Smooth muscle cell (in vitro differentiated cells): ENCODE measurements around the gene SDK1. TPM values are rescaled to one million over a fixed set of nuclear protein-coding genes. Genes with fewer than 3 reads are reported as not detected.
A peak's percentile ranks its signal among the peaks of the same experiment; 100 is the strongest.

Experiments used
- DNase-seq: peaks from one replicate; lab custom pipeline; 2025; ENCODE audit not compliant: unreplicated experiment; lab: John Stamatoyannopoulos, UW
- H2AFZ ChIP-seq: fragments of 200-600 bp; sonication (generic); 2 replicates; pipeline ENCODE4 v1.6.0; 2016; ENCODE audit warnings: antibody characterized with exemption, low read depth, mild to moderate bottlenecking
- H3F3A ChIP-seq: fragments of 200-600 bp; sonication (generic); 2 replicates; pipeline ENCODE4 v1.6.0; 2017; ENCODE audit warnings: antibody characterized with exemption, low read depth
- H3K27ac ChIP-seq: fragments of 200-600 bp; sonication (generic); 2 replicates; pipeline ENCODE4 v1.5.1; 2016; ENCODE audit warnings: low read depth, mild to moderate bottlenecking
- H3K27me3 ChIP-seq: fragments of 200-600 bp; sonication (generic); 2 replicates; pipeline ENCODE4 v1.6.1; 2016; ENCODE audit warnings: low read depth, mild to moderate bottlenecking
- H3K36me3 ChIP-seq: fragments of 200-600 bp; sonication (generic); 2 replicates; pipeline ENCODE4 v1.5.1; 2016; ENCODE audit warnings: low read depth
- H3K4me1 ChIP-seq: fragments of 200-600 bp; sonication (generic); 2 replicates; pipeline ENCODE4 v1.5.1; 2016; ENCODE audit warnings: low read depth
- H3K4me2 ChIP-seq: fragments of 200-600 bp; sonication (generic); 2 replicates; pipeline ENCODE4 v1.6.0; 2016; ENCODE audit warnings: mild to moderate bottlenecking
- H3K4me3 ChIP-seq: fragments of 200-600 bp; sonication (generic); 2 replicates; pipeline ENCODE4 v1.5.1; 2016; ENCODE audit warnings: mild to moderate bottlenecking
- H3K79me2 ChIP-seq: fragments of 200-600 bp; sonication (generic); 2 replicates; pipeline ENCODE4 v1.6.0; 2016; ENCODE audit warnings: low read depth, mild to moderate bottlenecking
- H3K9ac ChIP-seq: fragments of 200-600 bp; sonication (generic); 2 replicates; pipeline ENCODE4 v1.6.0; 2016; ENCODE audit warnings: low read depth
- H3K9me3 ChIP-seq: fragments of 200-600 bp; sonication (generic); replicated peaks from 2 replicates; pipeline ENCODE4 v1.5.1; 2016; ENCODE audit warnings: low read depth
- H4K20me1 ChIP-seq: fragments of 200-600 bp; sonication (generic); 2 replicates; pipeline ENCODE4 v1.6.0; 2016; ENCODE audit warnings: low read depth
- CTCF ChIP-seq: fragments of 200-600 bp; sonication (generic); IDR thresholded peaks from 2 replicates; pipeline ENCODE4 v1.5.1; 2017; ENCODE audit warnings: borderline replicate concordance, mild to moderate bottlenecking, antibody characterized with exemption; ENCODE audit not compliant: insufficient read depth, poor library complexity, severe bottlenecking
- WGBS: methylation state at CpG from one replicate; pipeline ENCODE4 v1.1.7; 2016; ENCODE audit warnings: low lambda C conversion rate; 5-methylcytosine and 5-hydroxymethylcytosine counted together
- polyA plus RNA-seq: library from polyadenylated mRNA; unstranded; fragments of >200 nt; fragmentation: Nextera tagmentation; extraction: Ambion mirVana; gene quantifications from 2 replicates; pipeline ENCODE4 v1.2.1, GENCODE V29; 2016
- total RNA-seq: library from RNA; depleted of rRNA; stranded (reverse); fragments of >200 nt; gene quantifications from 2 replicates; pipeline ENCODE4 v1.2.3, GENCODE V29; 2014

The SDK1 gene
- total and polyA plus RNA-seq, 2 experiments from 2014 or later, result 1.1 to 2.5 TPM

- WGBS, result 95% methylated on average over 7 of the region's 7 CpGs
- H3K4me1 ChIP-seq, result no peaks in the 10 kb centered on the region
- TF ChIP-seq CTCF, result no peak
Measured at GRCh38 chr7:3655635-3656034, 354.6 kb downstream of the SDK1 start.

GRCh38 chr7:3657206-3657605 is 356.2 kb downstream of the SDK1 start:
- no peaks in the 10 kb centered on the region for H3K4me1 ChIP-seq
- 69% methylated on average over 6 of the region's 6 CpGs for WGBS
- no peaks in the 10 kb centered on the region for H3K79me2 ChIP-seq
- H3K36me3 ChIP-seq, result no peaks in the 10 kb centered on the region
- DNase-seq, result no peak
- no peaks in the 10 kb centered on the region for H4K20me1 ChIP-seq
- H3K9ac ChIP-seq, result no peak overlapping the region
- H3K27me3 ChIP-seq, result no peaks in the 10 kb centered on the region
- no peak overlapping the region for H3K4me2 ChIP-seq
- TF ChIP-seq CTCF, result no peak
- no peak overlapping the region for H3K4me3 ChIP-seq
- no peaks in the 10 kb centered on the region for H3K9me3 ChIP-seq
- H2AFZ ChIP-seq, result no peak overlapping the region
- H3K27ac ChIP-seq, result no peak overlapping the region
- H3F3A ChIP-seq, result no peaks in the 10 kb centered on the region

More at GRCh38 chr7:3655635-3656034, 354.6 kb downstream of the SDK1 start:
- Histone ChIP-seq H3K9me3 (no peaks in the 10 kb centered on the region), H3K27me3 (no peaks in the 10 kb centered on the region), H3K9ac (no peak overlapping the region), H2AFZ (no peak overlapping the region), H3F3A (no peaks in the 10 kb centered on the region), H3K27ac (no peak overlapping the region), H3K4me3 (no peak overlapping the region), H3K36me3 (no peaks in the 10 kb centered on the region), H3K4me2 (no peak overlapping the region), H4K20me1 (no peaks in the 10 kb centered on the region), H3K79me2 (no peaks in the 10 kb centered on the region)
- DNase-seq, result no peak

- DNase-seq, result no peak
- H4K20me1 ChIP-seq, result no peaks in the 10 kb centered on the region
- H3K9me3 ChIP-seq, result no peaks in the 10 kb centered on the region
- no peak overlapping the region for H3K4me3 ChIP-seq
- TF ChIP-seq CTCF, result no peak
- no peaks in the 10 kb centered on the region for H3K4me1 ChIP-seq
- H3K36me3 ChIP-seq, result no peaks in the 10 kb centered on the region
- no peak overlapping the region for H3K4me2 ChIP-seq
- no peak overlapping the region for H2AFZ ChIP-seq
- H3K79me2 ChIP-seq, result no peaks in the 10 kb centered on the region
- H3K9ac ChIP-seq, result no peak overlapping the region
- H3K27me3 ChIP-seq, result no peaks in the 10 kb centered on the region
- no peaks in the 10 kb centered on the region for H3F3A ChIP-seq
- no peak overlapping the region for H3K27ac ChIP-seq
- 94% methylated on average over 2 of the region's 2 CpGs for WGBS
Measured at GRCh38 chr7:3668743-3669142, 367.7 kb downstream of the SDK1 start.

GRCh38 chr7:3670898-3671297 is 369.8 kb downstream of the SDK1 start:
- no peaks in the 10 kb centered on the region for H4K20me1 ChIP-seq
- H3K27me3 ChIP-seq, result no peaks in the 10 kb centered on the region
- H2AFZ ChIP-seq, result peak overlapping the region; percentile 56
- H3K4me2 ChIP-seq, result no peak overlapping the region
- no peaks in the 10 kb centered on the region for H3K36me3 ChIP-seq
- H3F3A ChIP-seq, result no peaks in the 10 kb centered on the region
- no peaks in the 10 kb centered on the region for H3K9me3 ChIP-seq
- no peak for TF ChIP-seq CTCF
- no peak overlapping the region for H3K9ac ChIP-seq
- no peak overlapping the region for H3K4me3 ChIP-seq
- WGBS, result 46% methylated on average over 4 of the region's 4 CpGs
- DNase-seq, result no peak
- peak overlapping the region; percentile 18 for H3K27ac ChIP-seq
- H3K4me1 ChIP-seq, result no peaks in the 10 kb centered on the region
- no peaks in the 10 kb centered on the region for H3K79me2 ChIP-seq
